Tibial nerve (tissue), 4 donors: ENCODE results near the gene SLC33A1. TPM values are rescaled to one million over a fixed set of nuclear protein-coding genes. Genes with fewer than 3 reads are reported as not detected.
"Not testable (repeated sequence)": the region's sequence is repeated elsewhere in the genome, so short reads cannot be mapped to it uniquely, and the experiment has no call there.

Experiments used
- DNase-seq, 2 donors: peaks; one replicate each; pipeline ENCODE4 v3.0.0-alpha.2; 2019; ENCODE audit warnings: low spot score in 2 of 2
- H3K27ac ChIP-seq, 4 donors: fragments of 200-600 bp; sonication (generic) in 3 of 4; one replicate each; pipeline ENCODE4 v1.5.1; 2017 to 2019; ENCODE audit warnings: mild to moderate bottlenecking in 1 of 4
- H3K27me3 ChIP-seq, 2 donors: fragments of 200-600 bp; sonication (generic) in 1 of 2; one replicate each; pipeline versions ENCODE4 v1.5.1 to v1.6.0; 2017 to 2019
- H3K36me3 ChIP-seq, 3 donors: fragments of 200-600 bp; sonication (generic); one replicate each; pipeline ENCODE4 v1.5.1; 2018 to 2019
- H3K4me1 ChIP-seq, 4 donors: fragments of 200-600 bp; sonication (generic) in 3 of 4; one replicate each; pipeline ENCODE4 v1.5.1; 2017 to 2019
- H3K4me3 ChIP-seq, 4 donors: fragments of 200-600 bp; sonication (generic) in 3 of 4; one replicate each; pipeline ENCODE4 v1.5.1; 2017 to 2019; ENCODE audit warnings: mild to moderate bottlenecking in 1 of 4, moderate library complexity in 1 of 4
- H3K9me3 ChIP-seq, 4 donors: fragments of 200-600 bp; sonication (generic) in 3 of 4; one replicate each; pipeline ENCODE4 v1.5.1; 2017 to 2019
- CTCF ChIP-seq, 5 experiments: fragments of 200-600 bp in 3 of 5; fragments of 450-650 bp in 2 of 5; sonication (generic) in 3 of 5; IDR thresholded peaks; one replicate each; pipeline ENCODE4 v1.5.1; 2016 to 2019; ENCODE audit warnings: antibody characterized with exemption in 5 of 5, mild to moderate bottlenecking in 3 of 5, moderate library complexity in 2 of 5
- EP300 ChIP-seq, 2 donors: sonication (generic); formaldehyde crosslinking; IDR thresholded peaks; one replicate each; pipeline ENCODE4 v1.6.1; 2017; ENCODE audit warnings: antibody characterized with exemption in 2 of 2, mild to moderate bottlenecking in 1 of 2
- POLR2A ChIP-seq, 2 donors: fragments of 450-650 bp; IDR thresholded peaks; one replicate each; pipeline ENCODE4 v1.6.1; 2017; ENCODE audit warnings: antibody characterized with exemption in 2 of 2, mild to moderate bottlenecking in 2 of 2, moderate library complexity in 2 of 2
- WGBS, 2 donors: methylation state at CpG; one replicate each; pipeline ENCODE4 v1.1.5; 2018; 5-methylcytosine and 5-hydroxymethylcytosine counted together
- total RNA-seq, 4 donors: library from RNA; depleted of rRNA; stranded (reverse); fragments of >200 nt; gene quantifications; one replicate each; pipeline ENCODE4 v1.1.0, GENCODE V29; 2016

The SLC33A1 gene
- total RNA-seq, 4 donors from 2014 or later: 26.4 to 30.6 (median 29.6) TPM

GRCh38 chr3:155847993-155848392 lies 6.2 kb downstream of the SLC33A1 start:
- TF ChIP-seq EP300 (IDR thresholded peaks at IDR 0.05) (no peak), POLR2A (IDR thresholded peaks at IDR 0.05) (no peak), CTCF (IDR thresholded peaks at IDR 0.05) (no peak)
- H3K4me3 ChIP-seq: no peak overlapping the region
- no peaks in the 10 kb centered on the region for H3K27me3 ChIP-seq
- no peaks in the 10 kb centered on the region for H3K9me3 ChIP-seq
- peaks cover 0 to 34% (median 0%) of the 10 kb centered on the region in 3 donors for H3K36me3 ChIP-seq
- WGBS, 2 donors: 95 to 97% methylated on average over 3 of the region's 3 CpGs
- H3K4me1 ChIP-seq: peaks cover 3 to 90% (median 36%) of the 10 kb centered on the region in 4 donors
- no peak for DNase-seq
- no peak overlapping the region for H3K27ac ChIP-seq

GRCh38 chr3:155846119-155846518 lies 8.1 kb downstream of the SLC33A1 start:
- Histone ChIP-seq H3K4me3 (no peak overlapping the region), H3K36me3 (peaks cover 0 to 34% (median 0%) of the 10 kb centered on the region in 3 donors), H3K4me1 (peaks cover 2 to 72% (median 17%) of the 10 kb centered on the region in 4 donors), H3K27ac (no peak overlapping the region), H3K9me3 (no peaks in the 10 kb centered on the region), H3K27me3 (no peaks in the 10 kb centered on the region)
- 73 to 78% methylated on average over 3 of the region's 3 CpGs for WGBS, 2 donors
- no peak for DNase-seq
- TF ChIP-seq EP300 (IDR thresholded peaks at IDR 0.05) (no peak), CTCF (IDR thresholded peaks at IDR 0.05) (no peak), POLR2A (IDR thresholded peaks at IDR 0.05) (no peak)

GRCh38 chr3:155843569-155843968 lies 10.7 kb downstream of the SLC33A1 start:
- no peaks in the 10 kb centered on the region for H3K9me3 ChIP-seq
- H3K27ac ChIP-seq: no peak overlapping the region
- H3K27me3 ChIP-seq: no peaks in the 10 kb centered on the region
- 55 to 66% methylated on average over 1 of the region's 1 CpG for WGBS, 2 donors
- no peak for DNase-seq
- no peak for TF ChIP-seq EP300 (IDR thresholded peaks at IDR 0.05)
- no peak for TF ChIP-seq CTCF (IDR thresholded peaks at IDR 0.05)
- TF ChIP-seq POLR2A (IDR thresholded peaks at IDR 0.05): no peak
- H3K4me3 ChIP-seq: no peak overlapping the region
- peaks cover 0 to 46% (median 6%) of the 10 kb centered on the region in 4 donors for H3K4me1 ChIP-seq
- H3K36me3 ChIP-seq: peaks cover 0 to 43% (median 0%) of the 10 kb centered on the region in 3 donors

GRCh38 chr3:155835341-155836071 lies 18.7 kb downstream of the SLC33A1 start:
- H3K9me3 ChIP-seq: no peaks in the 10 kb centered on the region
- H3K27ac ChIP-seq: no peak overlapping the region
- no peaks in the 10 kb centered on the region for H3K27me3 ChIP-seq
- no peak overlapping the region for H3K4me3 ChIP-seq
- no peaks in the 10 kb centered on the region for H3K4me1 ChIP-seq
- WGBS, 2 donors: 87 to 92% methylated on average over 9 of the region's 9 CpGs
- TF ChIP-seq CTCF (IDR thresholded peaks at IDR 0.05) (no peak), EP300 (IDR thresholded peaks at IDR 0.05) (no peak), POLR2A (IDR thresholded peaks at IDR 0.05) (no peak)
- peaks cover 0 to 43% (median 9%) of the 10 kb centered on the region in 3 donors for H3K36me3 ChIP-seq
- no peak for DNase-seq

- H3K27ac ChIP-seq, H3K4me3 ChIP-seq, DNase-seq, H3K4me1 ChIP-seq, H3K27me3 ChIP-seq, H3K9me3 ChIP-seq: not testable (repeated sequence)
- WGBS, 2 donors: 96 to 97% methylated on average over 13 of the region's 13 CpGs
- H3K36me3 ChIP-seq: peaks cover 0 to 43% (median 8%) of the 10 kb centered on the region in 3 donors
Measured at GRCh38 chr3:155828490-155829098, 25.6 kb downstream of the SLC33A1 start.
